ENCODE measurements around the gene CCKAR.

DNA sequence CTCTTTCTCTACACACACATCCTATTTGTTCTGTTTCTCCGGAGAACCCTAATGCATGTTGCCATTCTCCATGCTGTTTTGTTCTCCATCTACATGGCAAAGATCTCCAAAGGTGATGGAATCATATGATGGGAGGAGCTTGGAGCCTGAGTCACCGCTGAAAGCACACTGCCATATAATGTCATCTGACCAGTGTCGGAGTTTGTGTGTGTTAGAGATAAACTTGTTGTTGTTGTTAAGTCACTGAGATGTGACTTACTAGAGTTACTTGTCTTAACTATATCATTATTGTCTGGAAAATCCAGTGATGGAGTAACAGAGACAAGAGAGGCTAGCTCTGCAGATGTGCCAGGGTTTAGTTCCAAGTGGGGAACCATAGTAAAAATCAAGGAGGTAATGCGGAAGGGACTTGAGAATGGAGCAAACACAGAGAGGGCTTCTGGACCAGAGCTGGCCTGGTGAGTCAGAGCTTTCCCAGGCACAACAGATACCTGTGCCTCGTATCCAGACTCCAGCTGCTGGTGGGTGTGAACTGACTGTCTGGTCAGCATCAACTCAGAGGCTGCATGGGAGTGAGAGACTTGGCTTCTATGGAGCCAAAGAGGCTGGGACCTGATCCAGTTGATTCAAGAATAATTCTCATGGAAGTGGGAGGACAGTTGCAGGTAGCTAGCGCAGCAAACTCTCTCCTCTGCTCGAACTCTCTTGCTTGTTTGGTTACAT, 30.6 kb upstream of the CCKAR start:
- TF ChIP-seq CTCF (IDR thresholded peaks at IDR 0.05) (no peak), POLR2A (IDR thresholded peaks at IDR 0.05) (no peak)

All from body of pancreas (tissue), 4 donors.